ENCODE data around the gene RCAN2. TPM values are rescaled to one million over a fixed set of nuclear protein-coding genes. Genes with fewer than 3 reads are reported as not detected.

The RCAN2 gene
- total RNA-seq, 1 experiment from 2014 or later = not detected

DNA sequence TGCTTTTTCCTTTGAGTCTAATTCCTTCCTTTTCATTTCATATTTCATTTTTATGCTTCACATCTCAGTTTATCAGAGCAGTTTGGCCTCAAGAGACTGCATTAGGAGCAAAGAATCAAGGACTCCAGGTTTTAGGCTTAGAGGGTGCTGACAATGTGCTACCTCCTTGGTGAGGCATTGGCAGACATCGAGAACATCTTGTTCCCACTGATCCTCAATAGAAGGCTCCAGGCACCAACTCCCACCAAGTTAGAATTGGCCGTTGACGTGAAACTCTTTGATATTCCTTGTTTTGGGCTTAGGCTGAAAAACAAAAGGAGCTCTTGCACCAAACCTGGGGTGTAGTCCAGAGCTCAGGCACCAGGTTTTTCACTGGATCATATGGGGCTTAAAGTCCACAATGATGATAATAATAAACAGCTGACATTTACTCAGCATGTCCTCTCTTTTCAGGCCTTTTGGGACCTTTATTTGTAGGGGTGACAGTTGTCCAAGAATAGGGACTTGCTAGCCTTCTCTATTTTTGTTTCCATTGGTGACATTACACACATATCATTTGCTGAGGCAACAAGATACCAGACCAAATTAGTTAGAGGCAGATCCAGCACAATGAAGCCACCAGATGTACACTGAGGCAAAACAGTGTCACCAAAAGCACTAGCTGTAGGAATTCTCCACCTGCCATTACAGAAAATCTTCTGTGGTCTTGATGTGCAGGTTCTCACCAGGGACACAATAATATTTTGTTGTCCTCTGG lies 239.5 kb downstream of the RCAN2 start:
- intact Hi-C loops (cut with micrococcal nuclease; ENCODE audit: unreplicated experiment) = no loop called here
- no peak overlapping the region for H3K27ac ChIP-seq (ENCODE audit: low read depth, low read length, poor library complexity, severe bottlenecking)
- ChIA-PET POLR2A (ENCODE audit: low non-redundant PET) (no interaction called here), CTCF (no interaction called here)
- no TSS peak for BruUV-seq (replicated peaks)
- H3K27me3 ChIP-seq (replicated peaks; ENCODE audit: insufficient read depth, low read depth, low read length, poor library complexity) = peaks cover 39% of the 10 kb centered on the region
- no peak for TF ChIP-seq EZH2 (IDR thresholded peaks at IDR 0.05; ENCODE audit: borderline replicate concordance, low read depth, low read length, poor library complexity, severe bottlenecking)
- TF ChIP-seq, protein P1, sequence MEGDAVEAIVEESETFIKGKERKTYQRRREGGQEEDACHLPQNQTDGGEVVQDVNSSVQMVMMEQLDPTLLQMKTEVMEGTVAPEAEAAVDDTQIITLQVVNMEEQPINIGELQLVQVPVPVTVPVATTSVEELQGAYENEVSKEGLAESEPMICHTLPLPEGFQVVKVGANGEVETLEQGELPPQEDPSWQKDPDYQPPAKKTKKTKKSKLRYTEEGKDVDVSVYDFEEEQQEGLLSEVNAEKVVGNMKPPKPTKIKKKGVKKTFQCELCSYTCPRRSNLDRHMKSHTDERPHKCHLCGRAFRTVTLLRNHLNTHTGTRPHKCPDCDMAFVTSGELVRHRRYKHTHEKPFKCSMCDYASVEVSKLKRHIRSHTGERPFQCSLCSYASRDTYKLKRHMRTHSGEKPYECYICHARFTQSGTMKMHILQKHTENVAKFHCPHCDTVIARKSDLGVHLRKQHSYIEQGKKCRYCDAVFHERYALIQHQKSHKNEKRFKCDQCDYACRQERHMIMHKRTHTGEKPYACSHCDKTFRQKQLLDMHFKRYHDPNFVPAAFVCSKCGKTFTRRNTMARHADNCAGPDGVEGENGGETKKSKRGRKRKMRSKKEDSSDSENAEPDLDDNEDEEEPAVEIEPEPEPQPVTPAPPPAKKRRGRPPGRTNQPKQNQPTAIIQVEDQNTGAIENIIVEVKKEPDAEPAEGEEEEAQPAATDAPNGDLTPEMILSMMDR (conservative IDR thresholded peaks at IDR 0.05; ENCODE audit: low read depth, low read length) = no peak
- DNase-seq (ENCODE audit: low spot score) = no peak
- H3K9me3 ChIP-seq (ENCODE audit: low read depth, low read length, poor library complexity, severe bottlenecking) = no peaks in the 10 kb centered on the region
- no peaks in the 10 kb centered on the region for H3K36me3 ChIP-seq (ENCODE audit: insufficient read depth, low read length, poor library complexity, severe bottlenecking)
- H3K4me3 ChIP-seq (ENCODE audit: low read depth, low read length, poor library complexity, severe bottlenecking) = no peak overlapping the region
- no peaks in the 10 kb centered on the region for H3K4me1 ChIP-seq (ENCODE audit: insufficient read depth, low read length, poor library complexity, severe bottlenecking)

DNA sequence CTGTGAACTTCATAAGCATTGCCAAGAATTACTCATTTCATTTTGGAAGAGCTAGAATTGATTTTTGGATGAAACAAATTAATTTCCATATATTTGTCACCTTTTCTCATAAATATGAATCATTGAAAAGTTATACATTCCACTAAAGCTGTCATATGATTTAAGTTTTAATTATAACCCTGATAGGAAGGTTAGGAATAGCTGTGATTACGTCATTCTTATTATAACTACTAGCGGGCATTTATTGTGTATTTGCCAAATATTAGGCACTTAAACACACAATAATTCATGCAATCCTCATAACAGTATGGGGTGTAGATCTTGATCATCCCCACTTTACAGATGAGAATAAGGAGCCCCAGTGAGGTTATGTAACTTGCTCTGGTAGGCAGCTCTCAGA lies 243.1 kb downstream of the RCAN2 start:
- TF ChIP-seq, protein P1 (conservative IDR thresholded peaks at IDR 0.05; ENCODE audit: low read depth, low read length) = no peak
- TF ChIP-seq EZH2 (IDR thresholded peaks at IDR 0.05; ENCODE audit: borderline replicate concordance, low read depth, low read length, poor library complexity, severe bottlenecking) = no peak
- no peak for DNase-seq (ENCODE audit: low spot score)
- H3K4me3 ChIP-seq (ENCODE audit: low read depth, low read length, poor library complexity, severe bottlenecking) = no peak overlapping the region
- POLR2A ChIA-PET (ENCODE audit: low non-redundant PET) = no interaction called here
- H3K36me3 ChIP-seq (ENCODE audit: insufficient read depth, low read length, poor library complexity, severe bottlenecking) = no peaks in the 10 kb centered on the region
- intact Hi-C loops (cut with micrococcal nuclease; ENCODE audit: unreplicated experiment) = no loop called here
- H3K4me1 ChIP-seq (ENCODE audit: insufficient read depth, low read length, poor library complexity, severe bottlenecking) = no peaks in the 10 kb centered on the region
- H3K9me3 ChIP-seq (ENCODE audit: low read depth, low read length, poor library complexity, severe bottlenecking) = no peaks in the 10 kb centered on the region
- no TSS peak for BruUV-seq (replicated peaks)
- CTCF ChIA-PET = no interaction called here
- peaks cover 29% of the 10 kb centered on the region for H3K27me3 ChIP-seq (replicated peaks; ENCODE audit: insufficient read depth, low read depth, low read length, poor library complexity)
- no peak overlapping the region for H3K27ac ChIP-seq (ENCODE audit: low read depth, low read length, poor library complexity, severe bottlenecking)

DNA sequence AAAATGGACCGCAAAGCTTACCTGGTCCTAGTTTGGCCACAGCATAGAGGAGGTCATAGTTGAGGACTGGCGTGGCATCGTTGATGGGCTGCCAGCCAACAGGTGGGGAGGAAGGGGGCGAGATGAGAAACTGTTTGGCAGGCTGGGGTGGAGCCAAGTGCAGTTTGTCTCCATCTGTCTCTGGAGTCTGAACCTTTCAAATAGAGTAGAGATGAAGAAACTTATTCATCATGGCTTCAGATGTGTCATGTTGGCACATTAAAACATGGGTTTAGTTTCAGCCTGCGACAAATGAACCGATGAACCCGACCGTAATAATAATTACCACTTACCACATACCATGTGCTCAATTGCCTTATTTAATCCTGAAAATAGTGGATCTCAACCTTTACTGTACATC lies 244.5 kb downstream of the RCAN2 start:
- POLR2A ChIA-PET (ENCODE audit: low non-redundant PET) = no interaction called here
- intact Hi-C loops (cut with micrococcal nuclease; ENCODE audit: unreplicated experiment) = no loop called here
- H3K27me3 ChIP-seq (replicated peaks; ENCODE audit: insufficient read depth, low read depth, low read length, poor library complexity) = peaks cover 31% of the 10 kb centered on the region
- BruUV-seq (replicated peaks) = no TSS peak
- no peak for DNase-seq (ENCODE audit: low spot score)
- no peaks in the 10 kb centered on the region for H3K4me1 ChIP-seq (ENCODE audit: insufficient read depth, low read length, poor library complexity, severe bottlenecking)
- no peaks in the 10 kb centered on the region for H3K36me3 ChIP-seq (ENCODE audit: insufficient read depth, low read length, poor library complexity, severe bottlenecking)
- H3K4me3 ChIP-seq (ENCODE audit: low read depth, low read length, poor library complexity, severe bottlenecking) = no peak overlapping the region
- CTCF ChIA-PET = no interaction called here
- TF ChIP-seq, protein P1 (conservative IDR thresholded peaks at IDR 0.05; ENCODE audit: low read depth, low read length) = no peak
- TF ChIP-seq EZH2 (IDR thresholded peaks at IDR 0.05; ENCODE audit: borderline replicate concordance, low read depth, low read length, poor library complexity, severe bottlenecking) = no peak
- H3K27ac ChIP-seq (ENCODE audit: low read depth, low read length, poor library complexity, severe bottlenecking) = no peak overlapping the region
- H3K9me3 ChIP-seq (ENCODE audit: low read depth, low read length, poor library complexity, severe bottlenecking) = no peaks in the 10 kb centered on the region

Measured in A673 (cell line).